Spleen (tissue), 11 donors: ENCODE data around the gene E2F8. TPM values are rescaled to one million over a fixed set of nuclear protein-coding genes. Genes with fewer than 3 reads are reported as not detected.

Experiments used
- DNase-seq: peaks from one replicate; pipeline ENCODE4 v3.0.0-alpha.2; 2020
- H3K27ac ChIP-seq, 8 donors: fragments of 200-600 bp; sonication (generic) in 7 of 8; 1 replicate in 4 of 8; 2 replicates in 4 of 8; pipeline versions ENCODE4 v1.5.0 to v1.8.0; 2016 to 2021; ENCODE audit warnings: inconsistent platforms in 4 of 8, mild to moderate bottlenecking in 4 of 8, moderate library complexity in 1 of 8
- H3K27me3 ChIP-seq, 7 donors: fragments of 200-600 bp; sonication (generic) in 6 of 7; replicated peaks in 1 of 7; 1 replicate in 4 of 7; 2 replicates in 3 of 7; pipeline versions ENCODE4 v1.5.0 to v1.8.0; 2016 to 2021; ENCODE audit warnings: inconsistent platforms in 3 of 7, mild to moderate bottlenecking in 1 of 7
- H3K36me3 ChIP-seq, 6 donors: fragments of 200-600 bp; sonication (generic) in 5 of 6; 1 replicate in 4 of 6; 2 replicates in 2 of 6; pipeline versions ENCODE4 v1.5.0 to v1.8.0; 2016 to 2021; ENCODE audit warnings: inconsistent platforms in 2 of 6
- H3K4me1 ChIP-seq, 6 donors: fragments of 200-600 bp; sonication (generic) in 5 of 6; 1 replicate in 3 of 6; 2 replicates in 3 of 6; pipeline versions ENCODE4 v1.5.0 to v1.8.0; 2016 to 2021; ENCODE audit warnings: inconsistent platforms in 3 of 6
- H3K4me3 ChIP-seq, 8 donors: fragments of 200-600 bp; sonication (generic) in 7 of 8; 1 replicate in 4 of 8; 2 replicates in 4 of 8; pipeline versions ENCODE4 v1.5.0 to v1.8.0; 2016 to 2021; ENCODE audit warnings: inconsistent platforms in 4 of 8, mild to moderate bottlenecking in 4 of 8, moderate library complexity in 2 of 8
- H3K9me3 ChIP-seq, 8 donors: fragments of 200-600 bp; sonication (generic) in 7 of 8; 1 replicate in 4 of 8; 2 replicates in 4 of 8; pipeline versions ENCODE4 v1.5.0 to v1.8.0; 2016 to 2021; ENCODE audit warnings: inconsistent platforms in 4 of 8
- CTCF ChIP-seq, 11 experiments: fragments of 200-600 bp in 7 of 11; fragments of 450-650 bp in 4 of 11; sonication (generic) in 4 of 11; IDR thresholded peaks in 8 of 11; conservative IDR thresholded peaks in 3 of 11; 1 replicate in 7 of 11; 2 replicates in 4 of 11; pipeline versions ENCODE4 v1.4.0 to v1.8.0; 2016 to 2021; ENCODE audit warnings: antibody characterized with exemption in 11 of 11, inconsistent platforms in 4 of 11, mild to moderate bottlenecking in 1 of 11
- POLR2A ChIP-seq, 3 donors: fragments of 450-650 bp; IDR thresholded peaks; one replicate each; pipeline ENCODE4 v1.5.1; 2017; ENCODE audit warnings: antibody characterized with exemption in 3 of 3, mild to moderate bottlenecking in 1 of 3
- POLR2AphosphoS5 ChIP-seq, 3 donors: sonication (generic); formaldehyde crosslinking; IDR thresholded peaks; one replicate each; pipeline ENCODE4 v1.5.1; 2017; ENCODE audit warnings: antibody characterized with exemption in 3 of 3
- WGBS, 5 donors: extraction: QIAGEN DNeasy Blood & Tissue Kit in 3 of 5; methylation state at CpG; one replicate each; pipeline versions ENCODE4 v1.1.5 to v1.1.7; 2013 to 2018; 5-methylcytosine and 5-hydroxymethylcytosine counted together
- intact Hi-C: fragments of 100-400 bp; cut with DNase I; formaldehyde crosslinking; loops from one replicate; pipeline ENCODE4 v1.15.0; 2023; ENCODE audit warnings: low total_unique reads
- polyA plus RNA-seq, 3 donors: library from polyadenylated mRNA; stranded (reverse); fragments of 200-250 nt; gene quantifications; one replicate each; pipeline ENCODE4 v1.2.1, GENCODE V29; 2013
- total RNA-seq, 7 donors: library from RNA; depleted of rRNA in 3 of 7; stranded (reverse); fragments of >200 nt in 3 of 7; fragmentation: NEBNext Ultra II Directional in 4 of 7; extraction: Animal tissue kit (Norgen Biotek cat#: 25700) in 4 of 7; gene quantifications; one replicate each; pipeline versions ENCODE4 v1.1.0 to v1.2.1, GENCODE V29; 2016 to 2021
- donor health status: healthy with polysubstance abuse.
- donor health status: DM: no; HTN: no; CAD: no; lungs with moderate emphysema.
- donor health status: DM: no; HTN: no; CAD: no.
- donor health status: Bipolar disorder and iron deficiency.
- donor health status: healthy.
- donor health status: DM: no; HTN: no; CAD: no.
- donor health status: DM: yes; HTN: yes; CAD: no.

E2F8 gene
- total and polyA plus RNA-seq, 10 donors = 0.22 to 4.5 (median 1.8) TPM

- Histone ChIP-seq H3K4me1 (no peaks in the 10 kb centered on the region), H3K36me3 (no peaks in the 10 kb centered on the region), H3K27me3 (no peaks in the 10 kb centered on the region), H3K9me3 (no peaks in the 10 kb centered on the region), H3K27ac (no peak overlapping the region), H3K4me3 (no peak overlapping the region)
- DNase-seq = no peak
- intact Hi-C loops = no loop called here
- WGBS, 5 donors = 90 to 97% (median 91%) methylated on average over 9 of the region's 9 CpGs
- TF ChIP-seq CTCF (IDR thresholded peaks at IDR 0.05 in 8 of 11, conservative IDR thresholded peaks at IDR 0.05 in 3 of 11) = no peak
- no peak for TF ChIP-seq POLR2AphosphoS5 (IDR thresholded peaks at IDR 0.05)
- TF ChIP-seq POLR2A (IDR thresholded peaks at IDR 0.05) = no peak
These were observed 52.9 kb downstream of the E2F8 start for GRCh38 chr11:19187833-19188258.

DNA sequence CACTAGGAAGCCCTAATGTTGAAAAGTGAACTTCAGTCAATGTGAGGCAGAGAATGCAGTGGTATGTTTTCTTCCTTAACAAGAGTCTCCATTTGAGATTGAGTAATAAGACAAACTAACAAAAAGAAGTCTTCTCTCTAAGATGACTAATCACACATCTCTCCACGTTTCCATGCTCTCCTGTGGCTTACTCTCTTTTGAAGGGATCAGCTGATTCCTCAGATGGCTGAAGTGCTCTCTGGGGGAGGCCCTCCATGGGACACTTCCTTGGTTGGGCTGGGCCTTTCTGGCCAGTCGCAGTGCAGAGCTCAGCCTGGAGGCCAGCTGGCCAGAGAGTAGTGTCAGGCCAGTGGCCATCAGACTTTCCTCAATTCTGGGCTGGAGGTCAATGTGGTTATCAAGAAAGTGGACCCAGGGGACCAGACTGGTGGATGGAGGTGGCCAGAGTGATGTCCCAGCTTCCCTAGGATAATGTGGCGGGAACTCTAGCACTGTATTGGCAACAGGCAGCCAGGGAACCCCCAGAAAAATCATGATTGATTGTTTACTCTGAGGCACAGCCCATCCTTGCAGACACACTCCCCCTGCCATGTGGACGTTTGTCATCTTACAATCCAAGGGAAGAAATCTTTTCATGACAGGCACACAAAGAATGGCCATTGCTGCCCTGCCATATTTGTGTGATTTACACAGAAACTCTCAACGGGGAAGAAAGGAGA is 53.5 kb downstream of the E2F8 start:
- 64 to 81% (median 69%) methylated on average over 5 of the region's 5 CpGs for WGBS, 5 donors
- H3K36me3 ChIP-seq = no peaks in the 10 kb centered on the region
- H3K4me1 ChIP-seq = no peaks in the 10 kb centered on the region
- no peak overlapping the region for H3K4me3 ChIP-seq
- intact Hi-C loops = no loop called here
- H3K27ac ChIP-seq = no peak overlapping the region
- no peak for DNase-seq
- H3K9me3 ChIP-seq = no peaks in the 10 kb centered on the region
- no peak for TF ChIP-seq POLR2A (IDR thresholded peaks at IDR 0.05)
- no peak for TF ChIP-seq POLR2AphosphoS5 (IDR thresholded peaks at IDR 0.05)
- no peak for TF ChIP-seq CTCF (IDR thresholded peaks at IDR 0.05 in 8 of 11, conservative IDR thresholded peaks at IDR 0.05 in 3 of 11)
- H3K27me3 ChIP-seq = no peaks in the 10 kb centered on the region

DNA sequence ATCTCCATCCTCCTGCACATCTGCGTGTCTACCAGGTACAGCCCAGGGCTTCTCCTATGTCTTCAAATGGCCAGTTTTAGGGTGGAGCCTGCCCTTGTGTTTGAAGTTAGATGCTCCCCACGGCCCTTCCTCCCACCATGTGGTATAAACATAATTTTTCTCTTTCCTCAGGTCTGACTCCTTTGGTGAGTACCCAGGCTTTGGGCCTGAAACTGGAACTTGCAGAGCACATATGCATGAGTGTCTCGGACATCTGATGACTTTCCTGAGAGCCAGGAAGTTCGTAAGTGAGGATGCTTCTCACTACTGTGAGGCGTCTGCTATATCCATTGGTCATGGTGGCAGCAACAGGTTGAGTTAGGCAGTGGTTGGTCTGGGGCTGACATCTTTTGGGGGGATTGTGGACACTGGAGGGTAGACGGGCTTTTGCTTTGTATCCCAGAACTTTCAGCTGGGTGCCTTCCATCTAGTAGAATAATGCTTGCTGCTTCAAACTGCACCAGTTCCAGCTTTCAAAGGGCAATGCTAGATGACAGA is 55.2 kb downstream of the E2F8 start:
- TF ChIP-seq POLR2A (IDR thresholded peaks at IDR 0.05) (no peak), POLR2AphosphoS5 (IDR thresholded peaks at IDR 0.05) (no peak), CTCF (IDR thresholded peaks at IDR 0.05 in 8 of 11, conservative IDR thresholded peaks at IDR 0.05 in 3 of 11) (no peak)
- Histone ChIP-seq H3K36me3 (no peaks in the 10 kb centered on the region), H3K4me1 (no peaks in the 10 kb centered on the region), H3K27ac (no peak overlapping the region), H3K27me3 (no peaks in the 10 kb centered on the region), H3K9me3 (no peaks in the 10 kb centered on the region), H3K4me3 (no peak overlapping the region)
- DNase-seq = no peak
- intact Hi-C loops = no loop called here
- 68 to 81% (median 73%) methylated on average over 6 of the region's 6 CpGs for WGBS, 5 donors

DNA sequence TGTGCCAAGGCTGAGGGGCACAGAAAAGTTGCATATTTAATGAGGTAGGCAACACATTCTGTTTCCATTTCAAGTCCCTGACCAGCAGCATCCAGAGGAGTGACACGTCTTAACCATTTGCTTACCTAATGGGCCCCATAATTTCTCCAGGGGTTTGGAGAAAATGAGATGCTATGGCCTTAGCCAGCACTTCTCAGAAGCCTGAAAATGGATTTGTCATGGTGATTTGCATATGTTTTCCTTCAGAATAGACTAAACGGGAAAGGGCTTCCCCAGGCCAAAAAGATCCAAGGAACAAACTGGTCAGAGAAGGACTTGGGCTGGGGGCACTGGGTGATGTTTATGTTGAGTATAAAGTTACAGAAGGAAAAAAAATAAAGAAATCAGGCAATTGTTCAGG is 55.7 kb downstream of the E2F8 start:
- H3K4me1 ChIP-seq = no peaks in the 10 kb centered on the region
- 77 to 89% (median 79%) methylated on average over 2 of the region's 2 CpGs for WGBS, 5 donors
- intact Hi-C loops = no loop called here
- TF ChIP-seq POLR2A (IDR thresholded peaks at IDR 0.05) (no peak), CTCF (IDR thresholded peaks at IDR 0.05 in 8 of 11, conservative IDR thresholded peaks at IDR 0.05 in 3 of 11) (no peak), POLR2AphosphoS5 (IDR thresholded peaks at IDR 0.05) (no peak)
- no peaks in the 10 kb centered on the region for H3K9me3 ChIP-seq
- peaks cover 0 to 2% (median 0%) of the 10 kb centered on the region in 6 donors for H3K36me3 ChIP-seq
- DNase-seq = no peak
- H3K27ac ChIP-seq = no peak overlapping the region
- H3K27me3 ChIP-seq = no peaks in the 10 kb centered on the region
- no peak overlapping the region for H3K4me3 ChIP-seq
